ENCODE measurements around the gene HIGD1A.
A peak's percentile ranks its signal among the peaks of the same experiment; 100 is the strongest.

HIGD1A gene

DNA sequence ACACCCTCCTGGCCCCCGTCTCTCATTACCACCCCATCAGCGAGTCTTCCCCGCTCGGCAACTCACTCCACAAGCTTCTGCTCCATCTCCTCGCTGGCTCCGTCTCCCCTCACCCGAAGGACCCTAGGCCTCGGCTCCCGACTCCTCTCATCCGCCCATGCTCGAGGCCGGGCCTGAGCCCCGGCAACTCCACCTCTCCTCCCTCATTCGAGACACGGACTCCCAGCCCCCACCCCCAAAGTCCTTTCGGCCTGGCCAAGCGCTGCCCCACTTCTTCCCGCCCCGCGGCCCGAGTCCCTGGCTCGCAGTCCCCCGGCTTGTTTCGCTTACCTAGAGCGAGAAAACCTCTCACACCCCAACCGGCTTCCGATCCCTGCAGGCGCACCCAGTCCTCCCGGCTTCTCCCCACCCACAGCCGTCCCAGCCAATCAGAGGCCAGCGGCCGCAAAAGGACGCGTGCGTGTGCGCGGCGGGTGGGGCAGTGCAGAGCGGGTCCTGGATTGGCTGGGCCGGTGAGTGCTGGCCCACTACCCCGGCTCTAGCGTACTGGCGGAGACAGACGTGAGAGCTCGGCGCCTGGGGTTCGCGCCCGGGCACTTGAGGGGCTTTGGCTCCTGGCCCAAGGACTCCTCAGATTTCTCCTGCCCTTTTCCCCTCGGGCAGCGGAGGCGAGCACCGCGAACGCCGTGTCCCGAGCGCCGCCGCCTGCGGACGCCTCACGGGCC, at the start of gene HIGD1A:
Gene HIGD1A (minus strand): TSS at position 385 of the 725 bp plus-strand sequence. CDS start 10,237 bp downstream, outside the sequence.
- peak; percentile 80 for DNase-seq

GRCh38 chr3:42853739-42854302, 49.5 kb upstream of the HIGD1A start:
- DNase-seq = peak; percentile 69

GRCh38 chr3:42853056-42853455, 48.8 kb upstream of the HIGD1A start:
- DNase-seq = no peak

GRCh38 chr3:42852441-42852840, 48.2 kb upstream of the HIGD1A start:
- DNase-seq = no peak

DNA sequence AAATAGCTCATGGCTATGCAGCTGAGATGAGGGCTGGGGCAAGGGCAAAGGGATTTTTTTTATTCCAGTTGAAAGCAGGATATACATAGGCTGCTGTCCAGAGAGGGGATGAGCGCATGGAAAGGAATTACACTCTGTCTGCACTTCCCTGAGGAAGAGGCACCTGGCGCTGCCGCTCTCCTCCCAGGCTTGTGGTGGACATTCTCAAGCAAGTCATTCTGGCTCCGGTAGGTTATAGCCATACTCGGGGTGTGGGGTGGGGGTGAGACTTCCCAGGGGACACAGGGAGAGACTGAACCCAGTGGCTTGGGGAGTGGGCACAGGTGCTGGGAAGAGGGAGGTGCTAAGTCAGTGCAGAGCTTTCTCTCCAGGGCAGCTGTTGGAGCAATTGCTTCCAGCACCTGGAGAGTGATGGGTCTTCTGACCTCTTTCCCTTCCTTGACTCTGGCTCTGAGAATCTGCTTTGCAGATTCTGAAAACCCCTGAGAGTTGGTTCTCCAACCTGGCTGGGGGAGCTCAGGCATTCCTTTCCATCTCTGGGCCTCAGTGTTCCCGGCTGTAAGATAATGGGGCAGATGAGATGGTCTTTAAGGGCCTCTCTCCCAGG, 47.0 kb upstream of the HIGD1A start:
- no peak for DNase-seq

- DNase-seq = no peak
These were observed 46.0 kb upstream of the HIGD1A start for GRCh38 chr3:42850263-42850662.

DNA sequence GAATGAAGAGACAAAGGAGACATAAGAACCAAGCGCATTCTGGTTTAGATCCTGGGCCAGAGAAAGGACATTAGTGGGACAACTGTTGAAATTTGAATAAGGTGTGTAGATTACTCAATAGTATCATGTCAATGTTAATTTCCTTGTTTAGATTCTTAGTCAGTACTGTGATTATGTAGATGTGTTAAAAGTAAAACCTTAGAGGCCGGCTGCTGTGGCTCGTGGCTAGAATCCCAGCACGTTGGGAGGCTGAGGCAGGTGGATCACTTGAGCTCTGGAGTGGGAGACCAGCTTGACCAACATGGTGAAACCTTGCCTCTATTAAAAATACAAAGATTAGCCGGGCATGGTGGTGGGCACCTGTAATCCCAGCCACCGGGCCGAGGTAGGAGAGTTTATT, 44.7 kb upstream of the HIGD1A start:
- no peak for DNase-seq

DNA sequence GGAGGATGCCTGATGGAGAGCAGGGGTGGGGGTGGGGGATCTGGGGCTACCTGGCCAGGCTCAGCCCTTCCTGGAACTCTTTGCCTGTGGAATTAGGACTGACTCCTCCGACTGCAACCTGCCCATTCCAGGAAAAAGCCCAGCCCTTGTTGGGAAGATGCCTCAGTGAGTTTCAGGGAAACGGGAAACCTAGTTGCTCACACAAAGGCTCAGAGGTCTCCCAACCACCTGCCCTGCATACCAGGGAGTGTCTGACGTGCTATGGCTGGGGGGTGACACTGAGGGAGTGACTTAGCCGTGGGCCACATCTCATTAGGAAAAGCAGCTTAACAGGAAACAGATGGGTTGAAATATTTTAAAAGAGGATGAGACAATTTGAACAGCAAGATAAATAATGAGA, 43.4 kb upstream of the HIGD1A start:
- DNase-seq = no peak

- DNase-seq = no peak
These were observed 42.6 kb upstream of the HIGD1A start for GRCh38 chr3:42846685-42847522.

- DNase-seq = no peak
These were observed 40.5 kb upstream of the HIGD1A start for GRCh38 chr3:42844815-42845214.

- DNase-seq = no peak
These were observed 40.1 kb upstream of the HIGD1A start for GRCh38 chr3:42844412-42844713.

- no peak for DNase-seq
These were observed 39.6 kb upstream of the HIGD1A start for GRCh38 chr3:42843713-42844411.

DNA sequence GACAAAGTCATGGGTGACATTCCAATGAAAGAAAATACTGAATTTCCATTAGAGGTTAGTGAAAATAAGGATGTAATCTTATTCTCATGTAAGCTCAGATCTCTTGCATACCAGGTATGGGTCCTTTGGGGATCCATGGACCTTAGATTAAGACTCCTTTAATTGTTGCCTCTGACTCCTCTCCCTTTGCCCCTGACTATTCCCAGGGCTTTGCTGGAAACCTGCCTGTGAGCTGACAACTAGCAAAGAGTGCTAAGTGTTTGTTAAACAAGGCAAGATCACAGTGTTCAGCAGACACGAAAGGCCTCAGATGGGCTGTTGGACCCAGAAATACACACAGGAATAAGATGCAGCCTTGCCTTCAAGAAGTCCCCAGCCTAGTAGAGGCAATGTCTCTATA, 37.0 kb upstream of the HIGD1A start:
- no peak for DNase-seq

DNA sequence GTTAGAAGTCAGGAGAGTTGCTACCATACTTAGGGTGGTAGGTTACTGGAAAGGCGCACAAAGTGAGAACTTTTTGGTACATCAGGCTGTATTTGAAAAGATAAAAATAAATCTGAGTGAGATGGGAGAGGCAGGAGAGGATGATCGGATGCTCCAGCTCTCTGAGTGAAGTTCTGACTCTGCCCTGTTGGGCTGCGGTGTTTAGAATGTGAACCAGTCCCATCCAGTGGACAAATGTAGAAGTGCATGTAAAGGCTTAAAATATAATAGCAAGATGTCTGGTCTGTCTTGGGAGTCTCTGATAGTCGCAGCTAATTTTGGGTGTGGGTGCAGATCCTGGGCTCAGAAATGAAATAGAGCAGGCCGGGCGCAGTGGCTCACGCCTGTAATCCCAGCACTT, 35.3 kb upstream of the HIGD1A start:
- no peak for DNase-seq

DNA sequence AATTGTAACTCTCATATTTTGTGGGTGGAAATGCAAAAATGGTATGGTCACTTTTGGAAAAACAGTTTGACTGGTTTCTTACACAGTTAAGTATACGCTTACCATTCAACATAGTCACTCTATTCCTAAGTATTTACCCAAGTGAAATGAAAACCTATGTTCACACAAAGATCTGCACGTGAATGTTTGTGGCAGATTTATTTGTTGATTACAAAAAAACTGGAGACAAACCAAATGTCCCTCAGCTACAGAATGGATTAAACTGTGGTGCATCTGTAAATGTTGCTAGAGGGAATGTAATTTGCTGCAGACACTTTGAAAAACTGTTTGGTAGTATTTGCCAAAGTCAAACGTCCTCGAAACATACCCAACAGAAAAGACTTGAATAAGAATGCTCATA, 34.3 kb upstream of the HIGD1A start:
- no peak for DNase-seq

GRCh38 chr3:42836150-42837123, 32.1 kb upstream of the HIGD1A start:
- no peak for DNase-seq

DNA sequence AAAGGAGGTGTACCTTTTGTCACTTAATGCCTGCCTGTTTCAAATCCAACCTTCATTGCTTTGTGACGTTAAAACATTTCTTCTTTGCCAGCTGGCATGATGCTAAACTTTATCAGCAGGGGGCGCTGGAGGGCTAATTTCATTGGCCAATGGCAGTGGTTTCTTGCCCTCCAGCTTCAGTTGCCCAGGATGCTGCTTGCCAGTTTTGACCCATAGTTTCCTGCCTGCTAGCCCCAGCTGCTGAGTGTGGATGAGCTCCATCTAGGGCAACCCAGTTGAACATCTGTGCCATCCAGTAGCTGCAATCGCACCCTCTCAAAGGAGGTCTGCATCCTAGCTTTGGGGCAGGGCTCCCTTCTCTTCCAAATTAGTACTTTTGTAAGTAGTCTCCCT, 27.0 kb upstream of the HIGD1A start:
- peak; percentile 28 for DNase-seq

- no peak for DNase-seq
These were observed 26.4 kb upstream of the HIGD1A start for GRCh38 chr3:42830437-42831320.

DNA sequence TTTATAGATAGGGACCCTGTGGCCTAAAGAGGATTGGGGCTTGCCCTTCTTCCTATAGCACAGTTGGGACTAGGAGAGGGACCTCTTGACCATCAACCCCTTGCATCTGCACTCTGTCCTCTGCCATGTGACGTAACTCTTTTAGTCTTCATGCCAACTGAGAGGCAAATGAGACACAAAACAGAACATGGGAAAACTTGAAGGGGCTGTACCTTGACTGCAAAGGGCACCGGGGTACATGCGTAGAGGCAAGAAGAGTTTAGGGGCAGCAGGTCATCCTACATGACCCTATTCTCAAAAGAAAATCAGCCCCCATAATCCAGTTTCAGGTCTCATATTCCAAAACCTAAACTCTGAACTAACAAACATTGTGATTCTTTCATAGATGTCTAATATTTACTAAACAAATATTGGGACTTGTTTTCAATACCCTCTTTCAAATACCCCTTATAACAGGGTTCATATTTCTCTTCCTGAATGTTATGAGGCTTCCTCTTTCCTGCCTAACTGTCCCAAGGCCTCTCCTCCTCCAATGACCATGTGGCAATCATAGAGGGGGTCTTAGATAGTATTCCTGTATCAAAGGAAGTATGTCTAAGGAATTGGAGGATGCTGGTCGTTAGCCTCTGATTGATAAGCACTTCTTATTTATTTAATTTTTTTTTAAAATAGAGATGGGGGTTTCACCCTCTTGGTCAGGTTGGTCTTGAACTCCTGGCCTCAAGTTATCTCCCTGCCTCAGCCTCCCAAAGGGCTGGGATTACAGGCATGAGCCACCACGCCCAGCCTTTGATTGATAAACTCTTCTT, 25.5 kb upstream of the HIGD1A start:
- DNase-seq = no peak

- no peak for DNase-seq
These were observed 24.9 kb upstream of the HIGD1A start for GRCh38 chr3:42829083-42829627.

Data from DMS153 (cell line).